HTR-8/SVneo (cell line): ENCODE results near the gene PIGC.

Experiments used
- DNase-seq: peaks from one replicate; pipeline ENCODE4 v3.0.0; 2011; ENCODE audit warnings: low spot score, mixed read lengths; ENCODE audit not compliant: insufficient read length
- FAIRE-seq: peaks from 2 replicates; lab custom pipeline; 2011; peaks lifted over from hg19 to GRCh38; lab: Jason Lieb, UNC

PIGC gene

GRCh38 chr1:172401477-172401876, 42.4 kb downstream of the PIGC start:
- DNase-seq (no peak), FAIRE-seq (no peak)

- no peak for FAIRE-seq
Measured at GRCh38 chr1:172400722-172401105, 43.2 kb downstream of the PIGC start.

DNA sequence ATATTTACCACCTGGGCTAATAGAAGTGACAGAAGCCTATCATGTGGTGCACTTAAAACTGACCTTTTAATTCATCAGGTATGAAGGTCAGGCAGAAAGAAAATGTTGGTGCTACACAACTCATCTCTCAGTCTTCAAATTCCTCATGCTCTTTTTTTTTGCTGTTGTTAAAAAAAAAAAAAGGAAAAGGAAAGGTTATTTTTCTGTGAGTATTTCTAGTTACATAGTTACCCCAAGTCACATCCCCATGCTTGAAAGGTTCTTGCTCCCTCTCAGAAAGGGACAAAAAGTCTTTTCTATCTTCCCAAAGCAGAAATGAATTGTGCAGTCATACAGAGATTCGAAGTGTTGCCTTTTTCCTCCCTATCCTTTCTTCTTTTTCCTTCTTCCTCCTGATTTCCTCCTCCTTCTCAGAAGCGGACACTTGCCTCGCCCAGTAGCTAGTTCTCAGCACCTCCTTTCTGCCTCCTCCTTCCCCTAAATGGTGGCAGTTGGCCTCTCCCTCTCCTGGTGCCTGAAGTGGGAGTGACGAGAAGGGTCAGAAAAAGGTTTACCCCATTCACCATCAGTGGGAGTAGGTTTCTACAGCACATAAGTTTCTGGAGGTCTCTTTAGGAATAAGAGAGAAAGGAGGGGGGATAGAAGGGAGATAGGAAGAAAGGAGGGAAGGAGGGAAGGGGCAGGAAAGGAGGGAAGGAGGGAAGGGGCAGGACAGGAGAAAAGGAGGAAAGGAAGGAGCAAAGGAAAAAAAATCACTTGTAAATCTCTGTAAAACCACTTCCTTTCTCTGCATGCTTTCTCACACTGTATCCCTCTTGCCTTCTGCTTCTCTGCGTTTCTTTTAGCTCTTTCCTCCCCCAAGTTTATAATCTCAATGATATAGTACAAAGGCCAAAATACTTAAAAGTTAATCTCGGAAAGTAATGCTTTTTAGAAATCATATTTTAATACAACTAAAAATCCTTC, 43.8 kb downstream of the PIGC start:
- FAIRE-seq (no peak), DNase-seq (no peak)

More at GRCh38 chr1:172400722-172401105, 43.2 kb downstream of the PIGC start:
- DNase-seq = no peak

GRCh38 chr1:172398970-172399755, 44.7 kb downstream of the PIGC start:
- no peak for FAIRE-seq
- DNase-seq = peak; percentile 37

DNA sequence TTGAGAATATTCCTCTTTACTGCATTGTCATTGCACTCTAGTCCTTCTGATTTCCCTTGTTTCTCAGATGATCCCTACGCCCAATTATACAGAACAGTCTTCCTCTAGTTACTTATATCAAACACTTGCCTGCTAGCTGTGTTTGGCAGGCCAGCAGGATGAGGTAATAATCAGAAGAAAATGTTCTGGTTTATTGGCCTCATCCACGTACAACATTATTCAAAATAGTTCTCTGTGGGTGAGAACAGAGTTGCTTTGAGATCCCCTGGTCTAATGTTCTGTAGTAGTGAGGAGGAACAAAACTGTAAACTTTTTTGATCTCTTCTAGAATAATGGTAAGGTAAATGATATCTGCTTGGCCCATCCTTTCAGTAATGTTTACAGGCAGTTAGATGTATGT, 45.7 kb downstream of the PIGC start:
- FAIRE-seq (no peak), DNase-seq (no peak)

DNA sequence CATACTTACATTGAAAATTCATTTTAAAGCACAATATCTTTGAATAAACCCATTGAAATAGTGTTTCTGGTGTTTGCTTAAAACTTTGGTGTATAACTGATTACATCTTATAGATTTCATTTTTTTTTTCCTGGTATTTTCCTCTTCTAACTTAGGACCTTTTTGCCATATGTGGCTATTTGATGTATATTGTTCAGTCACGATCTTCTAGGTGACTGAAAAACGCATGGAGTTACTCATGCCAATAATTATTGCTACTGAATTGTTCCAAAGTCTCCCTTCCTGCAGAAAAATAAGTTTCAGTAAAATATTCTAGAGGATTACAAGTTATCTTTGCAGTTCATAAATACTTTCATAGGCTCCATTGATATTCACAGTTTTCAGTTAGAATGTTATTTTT, 46.2 kb downstream of the PIGC start:
- DNase-seq (no peak), FAIRE-seq (no peak)

DNA sequence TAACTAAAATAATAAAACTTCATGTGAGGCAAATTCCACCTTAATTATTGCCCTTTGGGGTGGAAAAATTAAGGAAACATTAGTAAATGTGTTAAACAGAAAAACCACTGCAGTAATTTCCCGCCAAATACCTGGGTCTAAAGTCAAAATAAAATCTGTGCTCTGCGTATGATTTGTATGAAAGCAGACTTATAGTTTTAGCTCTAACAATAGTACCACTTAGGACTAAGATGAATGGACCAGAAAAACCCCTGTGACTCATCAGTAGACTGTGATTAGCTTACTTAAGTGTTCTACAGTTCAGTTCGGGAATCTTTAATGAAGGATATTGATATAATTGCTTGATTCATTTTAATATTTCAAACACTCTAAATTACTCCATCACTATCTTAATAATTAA, 46.6 kb downstream of the PIGC start:
- DNase-seq = no peak
- FAIRE-seq = no peak

DNA sequence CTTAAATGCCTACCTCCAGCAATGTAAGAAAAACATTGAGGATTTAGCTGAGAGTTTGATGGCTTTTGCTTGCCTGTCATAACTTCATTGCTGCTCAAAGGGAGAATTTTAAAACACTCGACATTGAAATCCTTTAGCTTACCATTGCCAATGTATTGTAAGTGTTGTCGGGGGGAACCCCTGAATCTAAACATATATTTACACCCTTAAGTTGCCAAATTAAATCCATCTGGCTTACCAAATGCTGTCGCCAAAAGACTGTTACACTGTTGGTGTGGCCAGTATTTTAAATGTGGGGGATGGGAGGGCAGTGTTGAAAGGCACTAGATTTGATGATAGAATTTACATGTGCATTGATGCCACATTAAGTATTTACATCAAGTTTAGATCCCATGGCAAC, 48.3 kb downstream of the PIGC start:
- DNase-seq (no peak), FAIRE-seq (no peak)

DNA sequence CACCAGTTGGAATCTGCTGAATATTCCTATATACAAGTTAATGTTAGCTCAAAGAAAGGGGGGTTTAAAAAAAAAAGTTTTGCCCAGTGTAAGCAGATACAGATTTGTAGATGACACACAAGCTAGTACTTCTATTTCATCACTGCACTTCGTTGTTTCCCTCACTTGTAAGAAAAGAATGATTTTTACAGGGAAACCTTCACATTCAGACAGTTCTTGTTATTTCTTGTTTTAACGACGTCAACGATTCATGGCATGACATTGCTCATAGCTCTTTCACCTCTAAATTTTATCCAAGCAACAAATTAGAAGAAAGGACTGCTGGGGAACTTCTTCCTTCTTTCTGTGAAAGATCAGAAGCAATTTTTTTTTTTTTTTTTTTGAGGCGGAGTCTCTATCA, 49.1 kb downstream of the PIGC start:
- no peak for DNase-seq
- FAIRE-seq = no peak

DNA sequence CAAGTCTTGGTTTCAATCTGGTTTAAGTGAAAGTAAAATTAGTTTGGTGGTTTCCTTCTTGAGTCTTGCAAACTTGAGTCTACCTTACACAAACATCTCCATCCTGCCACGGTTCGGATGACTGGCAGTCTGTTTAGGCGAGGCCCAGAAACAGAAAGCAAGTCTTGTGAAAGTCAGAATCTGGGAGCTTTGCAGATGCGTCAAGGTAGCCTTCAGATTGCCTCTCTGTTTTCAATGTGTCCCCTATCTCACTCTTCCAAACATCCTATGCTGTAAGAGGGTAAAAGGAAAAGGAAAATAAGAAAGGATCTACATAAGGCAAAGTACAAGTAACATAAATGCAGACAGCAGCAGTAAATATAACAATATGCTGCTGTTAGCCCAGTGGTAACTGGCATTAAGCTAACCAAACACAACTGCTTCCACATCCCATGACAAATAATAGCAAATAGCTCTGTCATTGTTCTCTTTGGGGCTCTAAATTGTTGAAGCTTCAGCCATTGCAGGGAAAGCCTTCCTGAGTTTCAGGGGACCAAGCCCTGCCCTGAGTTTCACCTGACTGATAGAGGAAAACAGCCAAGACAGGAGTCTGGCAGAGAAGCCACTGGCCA, 49.6 kb downstream of the PIGC start:
- no peak for FAIRE-seq
- DNase-seq = no peak

GRCh38 chr1:172393354-172393753, 50.5 kb downstream of the PIGC start:
- no peak for FAIRE-seq

DNA sequence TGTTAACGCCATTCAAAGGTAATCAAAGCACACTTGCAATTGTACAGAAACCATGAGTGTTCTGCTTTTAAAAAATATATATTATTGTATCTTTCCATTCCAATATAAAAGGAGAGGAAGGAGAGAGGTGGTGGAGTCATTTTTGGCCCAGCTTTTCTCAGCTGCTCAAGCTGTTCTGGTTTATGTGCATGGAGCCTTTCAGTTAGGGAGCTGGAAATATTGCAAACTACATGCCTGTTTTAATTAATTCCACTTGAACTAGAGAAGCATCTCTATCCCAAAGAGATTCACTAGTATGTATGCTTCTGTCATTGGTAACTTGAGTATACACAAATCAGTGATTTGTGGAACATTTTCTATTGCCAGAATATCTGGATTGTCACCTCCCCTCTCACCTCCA, 51.9 kb downstream of the PIGC start:
- FAIRE-seq (no peak), DNase-seq (no peak)

More at GRCh38 chr1:172393354-172393753, 50.5 kb downstream of the PIGC start:
- no peak for DNase-seq
